K562 (cell line): Measurements from ENCODE around the gene C1QTNF3. TPM values are rescaled to one million over a fixed set of nuclear protein-coding genes. Genes with fewer than 3 reads are reported as not detected.

Experiments used
- ATF1 ChIP-seq, 2 experiments: fragments of 450-650 bp in 1 of 2; IDR thresholded peaks; 2 replicates each; pipeline ENCODE4 v1.6.1; 2016; ENCODE audit warnings: missing compliant biosample characterization in 1 of 2, missing genetic modification characterization in 1 of 2
- BHLHE40 ChIP-seq: IDR thresholded peaks from 2 replicates; pipeline ENCODE4 v1.6.1; 2011; ENCODE audit warnings: low read length, improper control_type of control experiment
- CTBP1 ChIP-seq: fragments of 450-650 bp; IDR thresholded peaks from 2 replicates; pipeline ENCODE4 v1.6.1; 2016; ENCODE audit warnings: borderline replicate concordance
- ELF4 ChIP-seq: fragments of 450-650 bp; formaldehyde crosslinking; IDR thresholded peaks from 2 replicates; pipeline ENCODE4 v1.4.0; 2022; ENCODE audit warnings: missing genetic modification characterization
- ETV1 ChIP-seq: fragments of 450-650 bp; conservative IDR thresholded peaks from 2 replicates; pipeline ENCODE4 v1.6.1; 2016; ENCODE audit warnings: missing genetic modification characterization, control low read depth, low read depth, missing compliant biosample characterization
- JUND ChIP-seq, 2 experiments: IDR thresholded peaks; 2 replicates in 1 of 2; 3 replicates in 1 of 2; pipeline ENCODE4 v1.6.1; 2011; ENCODE audit warnings: borderline replicate concordance in 2 of 2, low read depth in 2 of 2, low read length in 2 of 2, improper control_type of control experiment in 1 of 2, missing biosample characterization in 1 of 2, missing genetic modification characterization in 1 of 2, missing genetic modification reagents in 1 of 2
- L3MBTL2 ChIP-seq: fragments of 450-650 bp; IDR thresholded peaks from 2 replicates; pipeline ENCODE4 v1.6.1; 2016; ENCODE audit warnings: mild to moderate bottlenecking, moderate library complexity
- LEF1 ChIP-seq: fragments of 450-650 bp; IDR thresholded peaks from 2 replicates; pipeline ENCODE4 v1.6.1; 2016; ENCODE audit warnings: mild to moderate bottlenecking
- TAF15 ChIP-seq: fragments of 200-400 bp; formaldehyde crosslinking; IDR thresholded peaks from 2 replicates; pipeline ENCODE4 v1.6.1; 2017; ENCODE audit warnings: mild to moderate bottlenecking, low read depth, low read length, moderate library complexity
- TAF9B ChIP-seq: fragments of 450-650 bp; IDR thresholded peaks from 2 replicates; pipeline ENCODE4 v1.6.1; 2018; ENCODE audit warnings: mild to moderate bottlenecking; ENCODE audit not compliant: partially characterized antibody
- TAL1 ChIP-seq: fragments of 450-650 bp; IDR thresholded peaks from 2 replicates; pipeline ENCODE4 v1.6.1; 2016; ENCODE audit warnings: mild to moderate bottlenecking
- TOE1 ChIP-seq, 2 experiments: fragments of 450-650 bp in 1 of 2; sonication (generic) in 1 of 2; formaldehyde crosslinking in 1 of 2; IDR thresholded peaks; 2 replicates each; pipeline versions ENCODE4 v1.7.1 to v1.8.0; 2016 to 2022; ENCODE audit warnings: borderline replicate concordance in 2 of 2, mild to moderate bottlenecking in 2 of 2, antibody characterized with exemption in 1 of 2, inconsistent platforms in 1 of 2, low read depth in 1 of 2, missing genetic modification reagents in 1 of 2, moderate library complexity in 1 of 2
- polyA plus RNA-seq, 8 experiments: library from polyadenylated mRNA; depleted of rRNA in 4 of 8; stranded (reverse) in 5 of 8; unstranded in 3 of 8; fragments of >200 nt; fragmentation: Nextera tagmentation in 2 of 8; fragmentation: Illumina TruSeq in 1 of 8; extraction: Ambion mirVana in 2 of 8; extraction: Trizol in 1 of 8; gene quantifications; 2 replicates each; pipeline versions ENCODE4 v1.2.1 to v1.2.3, GENCODE V29; 2011 to 2014; ENCODE audit warnings: inconsistent platforms in 1 of 8, missing spikeins in 1 of 8
- total RNA-seq, 7 experiments: library from RNA; depleted of rRNA in 6 of 7; stranded (reverse); fragments of >200 nt in 6 of 7; fragmentation: Illumina TruSeq in 2 of 7; extraction: Trizol in 2 of 7; gene quantifications; 2 replicates each; pipeline versions ENCODE4 v1.2.1 to v1.2.3, GENCODE V29; 2011 to 2021; ENCODE audit warnings: low replicate concordance in 1 of 7
- TF ChIP-seq, protein P1 (sequence below): fragments of 450-650 bp; IDR thresholded peaks from 2 replicates; pipeline ENCODE4 v1.6.1; 2017; ENCODE audit warnings: antibody characterized with exemption
- TF ChIP-seq, protein P2 (sequence below), 2 experiments: fragments of 450-650 bp in 1 of 2; sonication (generic) in 1 of 2; formaldehyde crosslinking in 1 of 2; IDR thresholded peaks; 2 replicates each; pipeline versions ENCODE4 v1.7.1 to v1.9.0; 2016 to 2022; ENCODE audit warnings: inconsistent platforms in 1 of 2, mild to moderate bottlenecking in 1 of 2, missing genetic modification reagents in 1 of 2
- TF ChIP-seq, protein P3 (sequence below): sonication (generic); formaldehyde crosslinking; IDR thresholded peaks from 2 replicates; pipeline ENCODE4 v1.9.0; 2022; ENCODE audit warnings: mild to moderate bottlenecking, missing genetic modification reagents

C1QTNF3 gene
- total and polyA plus RNA-seq, 9 of the 15 experiments (the other 6 are each of a cell fraction or from before 2014, with no cell fraction given), result 0.51 to 3.3 (median 2.0) TPM

DNA sequence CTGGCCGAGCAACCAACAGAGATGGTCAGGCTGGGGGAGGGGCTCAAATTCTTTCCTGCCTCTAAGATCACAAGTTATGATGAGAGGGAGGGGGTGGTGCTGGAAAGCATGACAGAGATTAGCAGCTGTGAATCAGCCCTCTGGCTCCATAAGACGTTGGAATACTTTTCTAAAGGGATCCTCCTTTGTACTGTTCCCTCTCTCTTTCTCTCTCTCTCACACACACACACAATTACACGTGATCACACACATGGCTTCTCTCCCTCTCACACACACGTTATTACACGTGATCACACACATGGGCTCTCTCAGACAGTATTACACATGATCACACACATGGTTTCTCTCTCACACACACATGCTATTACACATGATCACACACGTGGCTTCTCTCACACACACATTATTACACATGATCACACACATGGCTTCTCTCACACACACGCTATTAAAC is 58.3 kb downstream of the C1QTNF3 start, which contains the start of gene SLC45A2 (continued):
- TF ChIP-seq ETV1 (tag) (no peak), TOE1 (IDR thresholded peaks at IDR 0.05; ENCODE audit: borderline replicate concordance) (peak; percentile 54; the same call in 1 of the 2 replicates), TOE1 (CRISPR knock-in tag; IDR thresholded peaks at IDR 0.05; ENCODE audit: borderline replicate concordance, low read depth) (no peak), LEF1 (peak; percentile 61; the same call in 1 of the 2 replicates), JUND (IDR thresholded peaks at IDR 0.05; ENCODE audit: borderline replicate concordance, low read depth, low read length) (peak; percentile 11; the same call in 1 of the 2 replicates), JUND (tag; IDR thresholded peaks at IDR 0.05; ENCODE audit: borderline replicate concordance, low read depth, low read length) (peak; percentile 32; the same call in 2 of the 3 replicates), TAL1 (peak; percentile 27; the same call in 1 of the 2 replicates), TAF9B (peak; percentile 16), ATF1 (CRISPR knock-in tag; IDR thresholded peaks at IDR 0.05) (no peak), ATF1 (tag; IDR thresholded peaks at IDR 0.05) (peak; percentile 30; the same call in 1 of the 2 replicates), TAF15 (no peak), BHLHE40 (peak; percentile 41; the same call in 1 of the 2 replicates), CTBP1 (no peak), ELF4 (CRISPR knock-in tag) (peak; percentile 63; the same call in 1 of the 2 replicates), L3MBTL2 (peak; percentile 23; the same call in 1 of the 2 replicates)
- TF ChIP-seq, protein P1, sequence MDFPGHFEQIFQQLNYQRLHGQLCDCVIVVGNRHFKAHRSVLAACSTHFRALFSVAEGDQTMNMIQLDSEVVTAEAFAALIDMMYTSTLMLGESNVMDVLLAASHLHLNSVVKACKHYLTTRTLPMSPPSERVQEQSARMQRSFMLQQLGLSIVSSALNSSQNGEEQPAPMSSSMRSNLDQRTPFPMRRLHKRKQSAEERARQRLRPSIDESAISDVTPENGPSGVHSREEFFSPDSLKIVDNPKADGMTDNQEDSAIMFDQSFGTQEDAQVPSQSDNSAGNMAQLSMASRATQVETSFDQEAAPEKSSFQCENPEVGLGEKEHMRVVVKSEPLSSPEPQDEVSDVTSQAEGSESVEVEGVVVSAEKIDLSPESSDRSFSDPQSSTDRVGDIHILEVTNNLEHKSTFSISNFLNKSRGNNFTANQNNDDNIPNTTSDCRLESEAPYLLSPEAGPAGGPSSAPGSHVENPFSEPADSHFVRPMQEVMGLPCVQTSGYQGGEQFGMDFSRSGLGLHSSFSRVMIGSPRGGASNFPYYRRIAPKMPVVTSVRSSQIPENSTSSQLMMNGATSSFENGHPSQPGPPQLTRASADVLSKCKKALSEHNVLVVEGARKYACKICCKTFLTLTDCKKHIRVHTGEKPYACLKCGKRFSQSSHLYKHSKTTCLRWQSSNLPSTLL, result peak; percentile 26; the same call in 1 of the 2 replicates
- TF ChIP-seq, protein P2, sequence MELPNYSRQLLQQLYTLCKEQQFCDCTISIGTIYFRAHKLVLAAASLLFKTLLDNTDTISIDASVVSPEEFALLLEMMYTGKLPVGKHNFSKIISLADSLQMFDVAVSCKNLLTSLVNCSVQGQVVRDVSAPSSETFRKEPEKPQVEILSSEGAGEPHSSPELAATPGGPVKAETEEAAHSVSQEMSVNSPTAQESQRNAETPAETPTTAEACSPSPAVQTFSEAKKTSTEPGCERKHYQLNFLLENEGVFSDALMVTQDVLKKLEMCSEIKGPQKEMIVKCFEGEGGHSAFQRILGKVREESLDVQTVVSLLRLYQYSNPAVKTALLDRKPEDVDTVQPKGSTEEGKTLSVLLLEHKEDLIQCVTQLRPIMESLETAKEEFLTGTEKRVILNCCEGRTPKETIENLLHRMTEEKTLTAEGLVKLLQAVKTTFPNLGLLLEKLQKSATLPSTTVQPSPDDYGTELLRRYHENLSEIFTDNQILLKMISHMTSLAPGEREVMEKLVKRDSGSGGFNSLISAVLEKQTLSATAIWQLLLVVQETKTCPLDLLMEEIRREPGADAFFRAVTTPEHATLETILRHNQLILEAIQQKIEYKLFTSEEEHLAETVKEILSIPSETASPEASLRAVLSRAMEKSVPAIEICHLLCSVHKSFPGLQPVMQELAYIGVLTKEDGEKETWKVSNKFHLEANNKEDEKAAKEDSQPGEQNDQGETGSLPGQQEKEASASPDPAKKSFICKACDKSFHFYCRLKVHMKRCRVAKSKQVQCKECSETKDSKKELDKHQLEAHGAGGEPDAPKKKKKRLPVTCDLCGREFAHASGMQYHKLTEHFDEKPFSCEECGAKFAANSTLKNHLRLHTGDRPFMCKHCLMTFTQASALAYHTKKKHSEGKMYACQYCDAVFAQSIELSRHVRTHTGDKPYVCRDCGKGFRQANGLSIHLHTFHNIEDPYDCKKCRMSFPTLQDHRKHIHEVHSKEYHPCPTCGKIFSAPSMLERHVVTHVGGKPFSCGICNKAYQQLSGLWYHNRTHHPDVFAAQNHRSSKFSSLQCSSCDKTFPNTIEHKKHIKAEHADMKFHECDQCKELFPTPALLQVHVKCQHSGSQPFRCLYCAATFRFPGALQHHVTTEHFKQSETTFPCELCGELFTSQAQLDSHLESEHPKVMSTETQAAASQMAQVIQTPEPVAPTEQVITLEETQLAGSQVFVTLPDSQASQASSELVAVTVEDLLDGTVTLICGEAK (IDR thresholded peaks at IDR 0.05), result 0 out of 2 replicates have a peak, but pooled peaks have one; percentile 14
- TF ChIP-seq, protein P2 (CRISPR knock-in tag; IDR thresholded peaks at IDR 0.05), result no peak
- TF ChIP-seq, protein P3, sequence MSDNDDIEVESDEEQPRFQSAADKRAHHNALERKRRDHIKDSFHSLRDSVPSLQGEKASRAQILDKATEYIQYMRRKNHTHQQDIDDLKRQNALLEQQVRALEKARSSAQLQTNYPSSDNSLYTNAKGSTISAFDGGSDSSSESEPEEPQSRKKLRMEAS (CRISPR knock-in tag), result peak; percentile 62
